Cardiac ventricle fibroblast (primary cell): Measurements from ENCODE around the gene MRPS18A. TPM values are rescaled to one million over a fixed set of nuclear protein-coding genes. Genes with fewer than 3 reads are reported as not detected.

Experiments
- total RNA-seq: library from RNA; depleted of rRNA; stranded (reverse); fragments of >200 nt; gene quantifications from 2 replicates; pipeline ENCODE4 v1.2.3, GENCODE V29; 2015

Gene MRPS18A
- 32.9 and 36.0 TPM in 2 replicates for total RNA-seq

DNA sequence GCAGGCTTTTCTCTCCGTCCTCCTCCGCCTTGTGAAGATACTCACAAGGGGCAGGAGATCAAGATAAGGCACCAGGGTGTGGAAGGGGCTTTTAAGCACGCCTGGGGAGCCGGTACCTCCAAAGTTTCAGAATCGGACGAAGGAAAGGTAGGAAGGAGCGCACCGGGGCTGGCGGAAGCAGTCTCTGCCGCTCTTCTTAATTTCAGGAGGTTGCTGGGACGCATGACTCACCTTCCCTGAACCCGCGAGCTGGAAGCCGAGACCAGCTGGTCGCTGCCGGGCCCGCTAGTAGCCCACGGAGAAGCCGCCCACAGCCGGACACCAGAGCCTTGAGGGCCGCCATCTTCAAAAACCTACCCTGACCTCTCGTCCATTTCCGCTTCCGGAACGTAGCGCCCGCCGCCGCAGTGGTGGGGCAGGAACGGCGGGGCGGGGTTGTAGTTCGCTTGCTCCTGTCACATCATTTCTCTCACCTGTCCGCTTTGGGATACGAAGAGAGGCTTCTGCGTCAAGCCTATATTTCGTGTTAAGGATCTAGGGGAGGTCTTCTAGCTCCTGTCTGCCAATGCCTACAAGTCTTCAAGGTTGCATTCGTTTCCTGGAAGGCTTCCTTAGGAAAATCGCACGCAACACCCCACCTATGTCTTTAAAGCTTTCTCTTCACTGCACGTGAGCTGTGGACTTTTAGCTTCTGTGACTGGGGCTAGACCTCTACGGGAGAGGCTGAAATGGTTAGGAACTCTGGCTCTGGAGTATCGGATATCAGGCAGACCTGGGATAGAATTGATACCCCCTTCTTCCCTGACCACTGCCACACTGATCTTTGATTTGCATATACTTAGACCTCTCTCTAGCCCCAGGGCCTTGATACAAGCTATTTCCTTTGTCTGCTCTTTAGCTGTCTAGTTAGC is at the start of gene MRPS18A:
MRPS18A (minus strand) TSS at position 355 of the 911 bp plus-strand sequence; CDS start at position 343, 12 bp downstream.

DNA sequence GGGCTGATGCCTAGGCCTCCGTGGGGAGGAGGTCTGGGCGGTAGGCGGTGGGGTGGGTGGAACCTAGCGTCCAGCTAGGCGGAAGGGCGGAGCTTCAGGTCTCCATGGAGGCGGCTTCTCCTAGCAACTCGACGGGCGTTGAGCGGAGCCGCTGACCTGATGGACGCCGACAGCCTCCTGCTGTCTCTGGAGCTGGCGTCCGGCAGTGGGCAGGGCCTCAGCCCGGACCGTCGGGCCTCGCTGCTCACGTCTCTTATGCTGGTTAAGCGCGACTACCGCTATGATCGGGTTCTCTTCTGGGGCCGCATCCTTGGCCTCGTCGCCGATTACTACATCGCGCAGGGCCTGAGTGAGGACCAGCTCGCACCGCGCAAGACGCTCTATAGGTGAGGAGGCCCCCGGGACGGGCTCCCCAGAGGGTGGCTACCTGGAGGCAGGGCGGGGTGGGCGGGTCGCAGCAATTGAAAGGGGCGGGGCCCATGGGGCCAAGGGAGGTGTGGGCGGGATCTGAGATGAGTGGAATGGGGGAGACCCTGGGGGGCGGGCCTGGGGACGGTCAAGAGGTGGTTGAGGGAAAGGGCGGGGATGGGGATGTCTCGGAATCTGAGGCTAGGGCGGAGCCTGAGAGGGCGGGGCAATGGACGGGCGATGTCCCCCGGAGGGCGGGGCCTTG is 42.5 kb downstream of the MRPS18A start, which contains the start of gene RSPH9:
RSPH9 (plus strand) TSS at position 97 of the 673 bp plus-strand sequence; CDS start at position 160, 63 bp downstream.

DNA sequence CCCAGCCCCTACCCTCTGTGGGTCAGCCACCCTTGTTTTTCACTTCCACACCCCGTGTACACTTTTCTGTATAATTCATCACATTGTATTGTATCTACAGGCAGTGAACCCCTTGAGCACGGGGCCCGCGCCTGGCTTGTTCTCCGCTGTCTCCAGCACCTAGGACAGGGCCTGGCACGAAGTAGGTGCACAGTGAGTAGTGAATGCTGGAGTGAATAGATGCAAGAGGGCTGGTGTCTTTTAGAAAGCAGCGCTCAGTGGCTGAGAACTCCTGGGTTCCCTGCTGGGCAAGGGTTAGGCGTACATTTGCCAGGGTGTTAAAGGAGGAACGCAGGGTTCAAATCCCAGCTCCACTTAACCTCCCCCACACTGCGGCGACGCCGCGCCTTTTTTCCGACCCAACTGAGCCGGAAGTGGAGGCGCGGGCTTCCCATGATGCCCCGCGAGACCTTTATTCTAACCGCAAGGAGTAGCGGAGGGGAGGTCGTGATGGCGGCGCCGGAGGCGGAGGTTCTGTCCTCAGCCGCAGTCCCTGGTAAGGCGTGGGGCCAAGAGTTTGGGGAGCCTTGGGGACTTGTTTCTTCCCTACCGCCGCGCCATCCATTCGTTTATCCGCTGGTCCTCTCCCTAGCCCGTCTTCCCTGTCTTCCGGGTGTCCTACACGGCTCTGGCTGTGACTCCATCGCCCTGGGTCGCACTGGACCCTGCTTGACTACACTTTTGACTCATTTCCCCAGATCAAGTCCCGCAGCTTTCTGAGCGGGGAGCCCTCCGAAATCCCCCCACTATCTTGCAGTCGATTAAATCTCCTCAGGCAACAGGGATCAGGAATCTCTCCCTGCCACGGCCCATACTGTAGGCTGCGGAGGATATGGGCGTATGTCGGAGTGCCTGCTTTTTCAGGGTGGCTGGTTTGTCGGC is 51.9 kb downstream of the MRPS18A start, which contains the start of gene MAD2L1BP:
MAD2L1BP (plus strand) TSS at position 454 of the 921 bp plus-strand sequence; CDS start at position 490, 36 bp downstream.

DNA sequence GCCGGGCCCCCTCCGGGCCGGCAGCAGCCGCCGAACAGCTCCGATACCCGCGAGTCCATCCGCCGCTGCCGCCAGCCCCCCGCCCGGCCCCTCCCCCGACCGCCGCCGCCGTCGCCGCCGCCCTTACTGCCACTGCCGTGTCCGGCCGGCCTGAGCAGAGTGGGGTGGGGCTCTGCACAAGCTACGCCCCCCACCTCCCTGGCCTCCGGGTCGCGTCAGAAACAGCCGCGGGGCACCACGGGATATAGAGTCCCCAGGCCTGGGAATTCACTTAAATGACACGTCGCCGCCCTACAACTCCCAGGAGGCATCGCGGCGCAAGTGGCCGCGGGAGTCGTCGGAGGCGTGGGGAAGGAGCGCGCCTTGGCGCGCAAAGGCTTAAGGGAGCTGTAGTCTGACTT is 58.5 kb downstream of the MRPS18A start, which contains the start of gene GTPBP2:
GTPBP2 (minus strand) TSS at position 161 of the 401 bp plus-strand sequence; CDS start at position 59, 102 bp downstream.

Other genes with a start within 250 kb of the MRPS18A start
- not detected in 2 replicates for gene DLK2, start 232.2 kb downstream of the MRPS18A start, total RNA-seq
- 13.9 and 15.1 TPM in 2 replicates for gene TJAP1, start 210.2 kb downstream of the MRPS18A start, total RNA-seq
- gene LRRC73, start 177.4 kb downstream of the MRPS18A start, total RNA-seq = 0.15 and 0.44 TPM in 2 replicates
- gene YIPF3, start 170.9 kb downstream of the MRPS18A start, total RNA-seq = 110 and 136 TPM in 2 replicates
- 19.5 and 20.7 TPM in 2 replicates for gene POLR1C, start 170.7 kb downstream of the MRPS18A start, total RNA-seq
- gene XPO5, start 111.8 kb downstream of the MRPS18A start, total RNA-seq = 13.0 and 19.6 TPM in 2 replicates
- 16.8 and 17.8 TPM in 2 replicates for gene POLH, start 111.6 kb downstream of the MRPS18A start, total RNA-seq
- gene GTPBP2, start 58.5 kb downstream of the MRPS18A start, total RNA-seq = 16.6 and 18.0 TPM in 2 replicates
- 15.7 and 17.4 TPM in 2 replicates for gene MAD2L1BP, start 52.0 kb downstream of the MRPS18A start, total RNA-seq
- gene RSPH9, start 42.8 kb downstream of the MRPS18A start, total RNA-seq = 0.19 TPM in 1 of 2 replicates, not detected in the other
- 56.9 and 68.8 TPM in 2 replicates for gene VEGFA, start 82.4 kb upstream of the MRPS18A start, total RNA-seq